Right hindlimb (tissue), 1 donor: ENCODE results near the gene SNX9.
"Not testable (repeated sequence)": the region's sequence is repeated elsewhere in the genome, so short reads cannot be mapped to it uniquely, and the experiment has no call there.

Experiments
- DNase-seq: peaks from one replicate; pipeline ENCODE4 v3.0.0-alpha.2; 2018

Gene SNX9

DNA sequence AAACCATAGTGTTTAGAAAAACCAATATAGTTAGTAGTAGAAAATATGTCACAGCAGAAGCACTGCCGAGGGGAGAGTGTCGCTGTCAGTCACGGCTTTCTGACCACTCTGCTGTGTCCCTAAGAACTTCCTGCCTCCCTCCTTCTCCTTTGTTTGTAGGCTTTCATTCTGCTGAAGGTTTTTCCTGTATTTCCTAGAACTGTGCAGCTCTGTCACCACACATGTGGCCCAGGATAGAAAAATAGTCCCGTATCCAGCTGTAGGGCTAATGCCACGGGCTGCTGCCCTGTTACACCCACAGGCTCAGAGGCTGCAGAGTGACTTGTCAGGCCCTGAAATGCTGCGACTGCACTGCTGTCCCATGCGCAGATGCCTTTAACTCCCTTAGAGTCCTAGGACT, 106.0 kb downstream of the SNX9 start:
- no peak for DNase-seq

GRCh38 chr6:157929765-157930319, 106.8 kb downstream of the SNX9 start:
- no peak for DNase-seq

GRCh38 chr6:157935786-157936185, 112.7 kb downstream of the SNX9 start:
- no peak for DNase-seq

- DNase-seq: no peak
These were observed 114.3 kb downstream of the SNX9 start for GRCh38 chr6:157937318-157937717.

DNA sequence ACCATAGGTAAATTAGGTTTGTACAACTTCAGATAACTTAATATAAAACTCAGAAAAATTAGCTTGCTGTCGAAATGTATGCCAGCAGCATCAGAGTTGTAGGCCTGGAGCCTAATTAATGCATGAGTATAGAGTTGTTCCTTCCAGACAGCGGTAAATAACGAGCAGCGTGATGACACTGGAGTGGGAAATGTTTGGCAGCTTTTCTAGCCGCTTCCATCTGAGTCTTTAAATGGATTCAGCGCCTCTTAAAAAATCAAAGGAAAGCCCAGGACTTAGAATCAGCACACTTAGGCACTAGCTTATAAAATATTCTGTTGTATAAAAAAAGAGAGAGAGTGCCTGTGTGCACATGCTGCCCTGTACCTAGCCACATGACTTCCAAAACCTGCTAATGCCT, 114.9 kb downstream of the SNX9 start:
- DNase-seq: no peak

DNA sequence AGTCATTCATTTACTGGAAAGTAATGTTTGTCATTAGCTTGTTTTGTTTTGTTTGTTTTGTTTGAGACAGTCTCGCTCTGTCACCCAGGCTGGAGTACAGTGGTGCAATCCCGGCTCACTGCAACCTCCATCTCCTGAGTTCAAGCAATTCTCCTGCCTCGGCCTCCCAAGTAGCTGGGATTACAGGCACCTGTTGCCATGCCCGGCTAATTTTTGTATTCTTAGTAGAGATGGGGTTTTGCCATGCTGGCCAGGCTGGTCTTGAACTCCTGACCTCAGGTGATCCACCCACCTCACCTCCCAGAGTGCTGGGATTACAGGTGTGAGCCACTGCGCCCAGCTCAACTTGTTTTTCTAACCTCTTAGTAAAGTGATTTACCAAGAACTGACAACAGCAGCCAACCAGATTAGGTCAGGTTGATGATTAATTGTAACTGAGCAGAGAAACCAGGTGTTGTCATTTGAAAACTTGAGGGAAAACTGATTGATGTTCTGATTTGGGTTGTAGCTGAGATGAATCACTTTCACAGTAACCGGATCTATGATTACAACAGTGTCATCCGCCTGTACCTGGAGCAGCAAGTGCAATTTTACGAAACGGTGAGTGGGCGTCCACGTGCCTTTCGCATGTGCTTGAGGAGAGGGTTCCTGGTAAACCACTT, 117.5 kb downstream of the SNX9 start:
- not testable (repeated sequence) for DNase-seq

DNA sequence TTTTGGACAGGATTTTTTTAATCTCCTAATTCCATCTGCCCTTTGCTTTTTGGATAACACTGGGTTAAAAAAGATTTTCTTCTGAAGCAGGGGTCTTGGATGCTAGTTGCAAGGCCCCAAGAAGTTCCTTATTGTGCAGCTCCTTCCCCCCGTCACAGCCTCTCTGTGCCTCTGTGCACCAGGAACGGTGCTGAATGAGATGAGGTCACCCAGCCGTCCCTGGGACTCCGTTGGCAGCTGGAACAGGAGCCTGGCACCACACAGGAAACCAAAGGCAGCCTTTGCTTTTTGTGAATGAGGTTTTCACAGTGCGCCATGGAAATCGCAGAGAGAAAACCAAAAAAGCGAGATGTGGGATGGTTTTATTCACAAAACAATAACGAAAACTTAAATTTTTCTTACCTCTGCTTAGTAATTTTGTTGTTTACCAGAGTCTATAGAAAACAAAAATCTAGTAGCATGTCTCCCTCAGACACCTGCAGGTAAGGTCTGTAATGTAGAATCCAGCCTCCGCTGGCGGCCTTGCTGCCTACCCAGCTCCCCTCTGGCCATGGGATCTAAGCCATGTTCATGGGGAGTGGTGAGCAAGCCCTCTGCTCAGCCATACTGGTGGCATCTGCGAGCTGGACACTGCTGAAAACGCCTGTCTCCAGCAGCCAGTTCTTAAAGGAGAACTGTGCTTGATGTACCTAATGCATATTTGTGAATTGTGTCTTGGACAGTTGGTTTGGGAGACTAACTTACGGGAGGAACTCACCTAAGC, 118.2 kb downstream of the SNX9 start:
- no peak for DNase-seq

DNA sequence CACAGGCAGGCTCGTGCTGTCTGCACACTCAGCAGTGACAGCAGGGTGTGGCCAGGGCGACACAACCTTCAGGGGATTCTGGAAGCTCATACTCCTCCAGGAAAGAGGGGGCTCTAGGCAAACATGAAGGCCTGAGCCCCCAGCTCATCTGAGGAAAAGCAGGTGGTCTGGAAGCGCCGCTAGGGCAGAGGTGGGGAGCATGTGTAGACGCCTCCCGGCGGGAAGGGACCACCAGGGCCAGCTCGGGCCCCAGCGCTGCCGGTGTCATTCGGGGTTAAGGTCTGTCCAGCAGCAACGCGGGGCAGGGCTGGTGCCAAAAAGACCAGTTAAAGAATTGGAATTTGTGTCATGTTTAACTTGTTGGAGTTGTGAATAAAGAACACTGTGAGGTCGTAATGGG, 119.3 kb downstream of the SNX9 start:
- no peak for DNase-seq

DNA sequence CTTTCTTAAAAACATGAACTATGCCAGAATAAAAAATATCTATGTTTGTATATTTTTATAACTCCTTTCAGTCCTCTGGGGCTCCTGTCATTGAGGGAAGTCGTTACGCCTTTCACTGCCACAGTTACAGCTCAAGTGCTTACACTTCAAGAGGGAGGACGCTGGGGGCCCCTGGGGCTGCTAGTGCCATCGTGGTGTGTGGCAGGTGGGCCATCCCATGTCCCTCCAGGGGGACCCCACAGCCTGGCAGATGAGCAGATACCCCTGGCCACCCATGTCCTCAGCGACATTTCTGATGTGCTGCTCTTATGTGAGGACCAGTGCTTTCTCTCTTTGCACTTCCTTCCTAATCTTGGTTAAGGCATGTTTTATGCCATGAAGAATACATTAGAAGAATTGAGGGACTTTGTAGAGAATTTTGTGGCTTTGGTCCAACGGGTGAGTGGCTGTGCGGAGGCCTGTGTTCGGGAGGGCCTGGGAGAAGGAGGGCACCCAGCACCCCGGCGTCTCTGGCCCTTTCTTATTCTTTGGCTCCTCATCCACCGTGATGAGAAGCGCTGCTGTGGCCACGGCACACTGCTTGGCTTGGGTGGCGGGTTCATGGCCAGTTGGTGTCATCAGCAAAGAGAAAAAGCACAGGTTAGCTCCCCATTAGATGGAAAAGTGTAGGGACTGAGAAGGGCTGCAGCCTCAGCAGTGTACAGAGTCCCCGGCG, 120.4 kb downstream of the SNX9 start:
- no peak for DNase-seq

DNA sequence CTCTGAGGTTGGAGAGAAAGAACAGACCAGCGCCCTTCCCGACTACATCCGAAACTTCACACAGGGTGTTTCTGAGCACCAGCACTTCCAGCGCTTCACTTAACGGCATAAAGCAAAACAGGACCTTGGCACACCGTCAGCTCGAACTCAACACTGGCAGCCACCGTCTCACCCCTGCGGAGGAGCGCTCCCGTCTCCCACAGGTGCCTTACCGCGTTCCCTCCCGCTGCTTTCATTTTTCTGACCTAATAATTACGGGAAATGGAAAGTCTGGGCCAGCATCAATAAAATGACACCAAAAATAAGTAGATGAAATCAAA, 120.9 kb downstream of the SNX9 start:
- DNase-seq: no peak

GRCh38 chr6:157944983-157945931, 122.2 kb downstream of the SNX9 start:
- no peak for DNase-seq

DNA sequence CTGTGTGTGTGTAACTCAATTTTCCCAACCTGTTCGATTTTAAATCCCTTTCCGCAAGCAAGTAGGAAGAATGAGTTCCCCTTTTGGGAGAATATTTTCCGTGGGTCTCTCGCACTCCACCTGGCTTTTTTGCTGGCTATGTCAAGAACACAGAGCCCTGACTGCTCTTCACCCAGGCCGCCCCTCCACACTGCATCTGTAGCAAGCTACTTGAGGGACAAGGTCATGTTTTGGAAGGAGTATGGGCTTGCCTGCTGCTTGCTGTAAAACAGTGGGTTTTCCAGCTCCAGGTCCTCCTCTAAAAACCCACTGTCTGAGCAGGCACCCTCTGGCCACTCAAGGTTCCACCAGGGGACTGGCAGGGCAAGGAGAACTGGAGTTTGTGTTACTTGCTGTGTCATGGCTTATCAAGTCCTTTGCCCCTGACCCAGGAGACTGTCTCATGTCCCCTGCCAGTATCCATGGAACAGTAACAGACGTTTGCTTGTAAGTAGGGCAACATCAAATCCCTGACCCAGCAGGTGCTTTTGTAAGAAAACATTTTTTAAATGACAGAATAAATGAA, 123.1 kb downstream of the SNX9 start:
- no peak for DNase-seq

DNA sequence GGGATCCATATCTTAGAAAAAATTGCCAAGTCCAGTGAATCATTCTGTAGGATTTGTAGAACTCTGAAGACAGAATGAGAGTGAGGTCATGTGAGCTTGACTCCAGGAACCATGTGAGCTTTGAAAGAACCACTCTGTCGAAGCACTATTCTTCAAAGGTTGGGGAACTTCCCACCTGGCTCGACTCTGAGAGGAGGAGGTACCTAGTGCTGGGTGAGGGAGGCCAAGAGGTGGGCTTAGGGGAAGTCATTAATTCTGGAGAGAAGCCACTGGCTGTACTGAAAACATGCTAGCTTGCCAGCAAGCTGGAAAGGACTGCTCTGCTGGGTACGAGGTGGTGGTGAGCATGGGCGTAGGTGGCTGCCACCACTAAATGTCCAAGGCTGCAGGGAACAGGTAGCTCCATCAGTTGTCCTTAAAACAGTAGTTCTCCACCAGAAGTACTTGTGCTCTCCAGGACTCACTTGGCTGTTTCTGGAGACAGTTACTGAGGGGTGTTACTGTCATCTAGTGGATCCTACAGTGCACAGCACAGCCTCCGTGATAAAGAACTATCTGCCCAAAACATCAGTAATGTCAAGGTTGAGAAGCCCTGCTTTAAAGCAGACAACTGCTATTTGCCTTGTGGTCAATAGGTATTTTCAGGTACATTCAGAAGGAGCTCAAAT, 124.0 kb downstream of the SNX9 start:
- DNase-seq: no peak

- not testable (repeated sequence) for DNase-seq
These were observed 127.9 kb downstream of the SNX9 start for GRCh38 chr6:157950899-157951298.

- DNase-seq: no peak
These were observed 128.8 kb downstream of the SNX9 start for GRCh38 chr6:157951828-157952227.

- no peak for DNase-seq
These were observed 129.9 kb downstream of the SNX9 start for GRCh38 chr6:157952861-157953351.

GRCh38 chr6:157953580-157954091, 130.6 kb downstream of the SNX9 start:
- no peak for DNase-seq

DNA sequence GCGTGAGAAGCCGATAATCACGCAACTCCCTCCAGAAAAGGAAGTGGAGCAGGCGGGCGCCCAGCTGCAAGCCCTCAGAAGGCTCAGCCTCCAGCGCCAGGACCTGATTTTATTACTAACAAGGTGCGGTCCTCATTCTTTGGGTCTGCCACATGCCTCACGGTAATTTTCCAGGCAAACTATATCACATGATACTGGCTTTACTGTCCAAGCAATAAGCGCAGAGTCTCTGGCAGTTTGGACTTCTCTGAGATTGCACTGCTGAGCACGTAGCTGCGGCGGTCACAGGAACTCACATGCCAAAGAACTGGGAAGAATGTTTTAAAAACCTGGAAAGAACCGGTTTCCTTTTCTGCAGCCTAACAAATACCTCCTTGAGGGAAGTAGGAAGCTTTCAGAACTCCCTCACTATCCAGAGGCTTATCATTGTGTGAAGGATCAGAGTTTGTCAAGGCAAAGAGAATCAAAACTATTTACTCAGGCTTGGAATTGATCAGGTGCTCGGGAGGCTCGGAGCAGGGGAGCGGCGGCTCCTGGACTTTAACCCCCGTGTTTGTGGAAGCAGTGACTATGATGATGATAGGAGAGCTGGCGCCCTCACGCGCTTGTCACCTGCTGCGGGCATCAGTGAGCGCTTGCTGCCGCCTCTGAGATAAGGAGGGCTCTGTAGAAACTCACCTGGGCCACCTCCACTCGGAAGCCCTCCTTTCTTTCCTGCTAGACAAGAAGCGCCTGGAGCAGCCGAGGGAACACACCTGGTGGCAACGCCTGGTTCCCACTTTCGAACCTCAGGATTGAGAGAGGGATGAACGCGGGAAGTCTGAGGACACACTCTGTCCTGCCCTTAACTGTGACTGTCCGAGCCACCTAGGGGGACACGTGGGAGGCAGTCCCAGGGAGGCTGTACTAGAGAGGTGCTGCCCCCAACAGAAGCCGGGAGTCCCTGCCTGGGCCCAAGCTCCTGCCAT, 131.4 kb downstream of the SNX9 start:
- peak; percentile 62 for DNase-seq

- no peak for DNase-seq
These were observed 132.6 kb downstream of the SNX9 start for GRCh38 chr6:157955675-157956074.

- no peak for DNase-seq
These were observed 133.2 kb downstream of the SNX9 start for GRCh38 chr6:157956171-157956730.
